OCI-LY7 (cell line): ENCODE results near the gene SLC18A2.

Experiments used
- CTCF ChIP-seq: fragments of 200-600 bp; sonication (generic); conservative IDR thresholded peaks from 2 replicates; pipeline ENCODE4 v1.5.1; 2014; ENCODE audit warnings: mild to moderate bottlenecking, antibody characterized with exemption, low read length, moderate library complexity, mixed read lengths
- EZH2phosphoT487 ChIP-seq: fragments of 200-600 bp; sonication (generic); IDR thresholded peaks from 2 replicates; pipeline ENCODE4 v1.6.1; 2018; ENCODE audit warnings: low read depth, borderline replicate concordance, mild to moderate bottlenecking, mixed run types, antibody characterized with exemption, low read length, moderate library complexity, mixed read lengths

GRCh38 chr10:117300671-117301070 lies 59.8 kb downstream of the SLC18A2 start:
- TF ChIP-seq CTCF (no peak), EZH2phosphoT487 (no peak)
